ENCODE results near the gene RNF208. TPM values are rescaled to one million over a fixed set of nuclear protein-coding genes. Genes with fewer than 3 reads are reported as not detected.

RNF208 gene
- total RNA-seq, 1 donor from 2014 or later, result 12.1 TPM

- no peak for DNase-seq (ENCODE audit: extremely low spot score, unreplicated experiment)
- TF ChIP-seq CTCF (conservative IDR thresholded peaks at IDR 0.05), result no peak
- peak overlapping the region; percentile 59 for H3K27ac Mint-ChIP-seq
- peak overlapping the region; percentile 91 for H3K4me3 Mint-ChIP-seq
- H3K9me3 Mint-ChIP-seq, result no peaks in the 10 kb centered on the region
- peaks cover 5% of the 10 kb centered on the region for H3K4me1 Mint-ChIP-seq (ENCODE audit: unreplicated experiment)
- H3K36me3 Mint-ChIP-seq, result no peaks in the 10 kb centered on the region
- H3K27me3 Mint-ChIP-seq, result no peaks in the 10 kb centered on the region
Measured at GRCh38 chr9:137186385-137186784, 35.7 kb downstream of the RNF208 start.

- no peak for TF ChIP-seq CTCF (conservative IDR thresholded peaks at IDR 0.05)
- no peak overlapping the region for H3K4me3 Mint-ChIP-seq
Measured at GRCh38 chr9:137185921-137186320, 36.1 kb downstream of the RNF208 start.

GRCh38 chr9:137184881-137185660, 37.0 kb downstream of the RNF208 start:
- H3K27ac Mint-ChIP-seq, result no peak overlapping the region
- TF ChIP-seq CTCF (conservative IDR thresholded peaks at IDR 0.05), result no peak
- peaks cover 5% of the 10 kb centered on the region for H3K4me1 Mint-ChIP-seq (ENCODE audit: unreplicated experiment)
- DNase-seq (ENCODE audit: extremely low spot score, unreplicated experiment), result no peak
- H3K4me3 Mint-ChIP-seq, result no peak overlapping the region
- H3K9me3 Mint-ChIP-seq, result no peaks in the 10 kb centered on the region
- no peaks in the 10 kb centered on the region for H3K27me3 Mint-ChIP-seq
- no peaks in the 10 kb centered on the region for H3K36me3 Mint-ChIP-seq

More at GRCh38 chr9:137185921-137186320, 36.1 kb downstream of the RNF208 start:
- no peaks in the 10 kb centered on the region for H3K27me3 Mint-ChIP-seq
- no peak overlapping the region for H3K27ac Mint-ChIP-seq
- no peak for DNase-seq (ENCODE audit: extremely low spot score, unreplicated experiment)
- H3K9me3 Mint-ChIP-seq, result no peaks in the 10 kb centered on the region
- peaks cover 5% of the 10 kb centered on the region for H3K4me1 Mint-ChIP-seq (ENCODE audit: unreplicated experiment)
- no peaks in the 10 kb centered on the region for H3K36me3 Mint-ChIP-seq

- Mint-ChIP-seq H3K4me1 (ENCODE audit: unreplicated experiment) (peaks cover 5% of the 10 kb centered on the region), H3K36me3 (no peaks in the 10 kb centered on the region), H3K27me3 (no peaks in the 10 kb centered on the region), H3K4me3 (no peak overlapping the region), H3K27ac (no peak overlapping the region), H3K9me3 (no peaks in the 10 kb centered on the region)
- TF ChIP-seq CTCF (conservative IDR thresholded peaks at IDR 0.05), result no peak
- DNase-seq (ENCODE audit: extremely low spot score, unreplicated experiment), result no peak
Measured at GRCh38 chr9:137183980-137184595, 38.0 kb downstream of the RNF208 start.

- H3K4me1 Mint-ChIP-seq (ENCODE audit: unreplicated experiment), result peaks cover 5% of the 10 kb centered on the region
- no peaks in the 10 kb centered on the region for H3K9me3 Mint-ChIP-seq
- H3K36me3 Mint-ChIP-seq, result no peaks in the 10 kb centered on the region
- no peak overlapping the region for H3K4me3 Mint-ChIP-seq
- no peak overlapping the region for H3K27ac Mint-ChIP-seq
- H3K27me3 Mint-ChIP-seq, result no peaks in the 10 kb centered on the region
- no peak for TF ChIP-seq CTCF (conservative IDR thresholded peaks at IDR 0.05)
- DNase-seq (ENCODE audit: extremely low spot score, unreplicated experiment), result no peak
Measured at GRCh38 chr9:137182836-137183235, 39.2 kb downstream of the RNF208 start.

All from type B pancreatic cell (in vitro differentiated cells).